HepG2 (cell line): ENCODE measurements around the gene BCORL1. TPM values are rescaled to one million over a fixed set of nuclear protein-coding genes. Genes with fewer than 3 reads are reported as not detected.

Experiments
- ATAC-seq: fragments of 200-7000 bp; cut with Tn5 transposase; 3 replicates; pipeline ENCODE4 v1.9.1; 2020; ENCODE audit warnings: mild to moderate bottlenecking, moderate library complexity
- BruUV-seq: library from RNA; stranded (reverse); fragments of 400-500 nt; replicated peaks from 2 replicates; lab custom pipeline; 2021; lab: Mats Ljungman, UMichigan
- CTCF ChIA-PET: fragments of 300-600 bp; formaldehyde crosslinking; extraction: SDS; loops from one replicate; lab custom pipeline; 2021; ENCODE audit warnings: low total read pairs, inconsistent platforms, low intra/inter-chr PET ratio; lab: Yijun Ruan, JAX
- POLR2A ChIA-PET: fragments of 350-600 bp; sonication (Branson Sonifier 250); formaldehyde crosslinking; loops from one replicate; lab custom pipeline; 2020; ENCODE audit warnings: antibody characterized with exemption, inconsistent platforms; lab: Yijun Ruan, JAX
- DNase-seq: peaks from one replicate; pipeline ENCODE4 v3.0.0-alpha.2; 2015; ENCODE audit warnings: low spot score
- FAIRE-seq: peaks from 3 replicates; lab custom pipeline; 2011; peaks lifted over from hg19 to GRCh38; lab: Jason Lieb, UNC
- H2AFZ ChIP-seq: one replicate; pipeline ENCODE4 v1.6.1; 2011; ENCODE audit warnings: low read length, inconsistent platforms
- H3K27ac ChIP-seq: fragments of 300-600 bp; 3 replicates; pipeline ENCODE4 v1.8.0; 2011; ENCODE audit warnings: mixed run types, mild to moderate bottlenecking, mixed read lengths, low read length, inconsistent platforms; ENCODE audit not compliant: insufficient read depth; ENCODE audit errors: extremely low read length
- H3K27me3 ChIP-seq, 2 experiments: fragments of 200-600 bp in 1 of 2; 2 replicates in 1 of 2; 3 replicates in 1 of 2; pipeline versions ENCODE4 v1.6.0 to v1.8.0; 2011; ENCODE audit warnings: low read length in 2 of 2, mild to moderate bottlenecking in 2 of 2, moderate library complexity in 2 of 2, inconsistent platforms in 1 of 2; ENCODE audit not compliant: insufficient read depth in 2 of 2, control insufficient read depth in 1 of 2
- H3K36me3 ChIP-seq, 2 experiments: fragments of 200-600 bp in 1 of 2; replicated peaks in 1 of 2; 2 replicates in 1 of 2; 3 replicates in 1 of 2; pipeline versions ENCODE4 v1.5.1 to v1.8.0; 2011; ENCODE audit warnings: low read length in 2 of 2, inconsistent platforms in 1 of 2; ENCODE audit not compliant: insufficient read depth in 2 of 2, control insufficient read depth in 1 of 2
- H3K4me1 ChIP-seq: 2 replicates; pipeline ENCODE4 v1.5.1; 2012; ENCODE audit warnings: low read length, inconsistent platforms; ENCODE audit not compliant: insufficient read depth
- H3K4me2 ChIP-seq: 2 replicates; pipeline ENCODE4 v1.6.0; 2011; ENCODE audit warnings: low read depth, low read length, inconsistent platforms
- H3K4me3 ChIP-seq, 3 experiments: fragments of 200-600 bp in 1 of 3; sonication (generic), shearing (Covaris generic) in 1 of 3; replicated peaks in 1 of 3; 2 replicates each; pipeline ENCODE4 v1.5.1; 2011 to 2016; ENCODE audit warnings: low read length in 3 of 3, inconsistent platforms in 2 of 3, low read depth in 2 of 3, mild to moderate bottlenecking in 2 of 3, control low read depth in 1 of 3, mixed read lengths in 1 of 3; ENCODE audit not compliant: insufficient read depth in 1 of 3
- H3K79me2 ChIP-seq: one replicate; pipeline ENCODE4 v1.6.1; 2011; ENCODE audit warnings: low read length, inconsistent platforms; ENCODE audit not compliant: insufficient read depth
- H3K9ac ChIP-seq: 2 replicates; pipeline ENCODE4 v1.6.0; 2011; ENCODE audit warnings: mild to moderate bottlenecking, low read depth, low read length, inconsistent platforms; ENCODE audit not compliant: insufficient read depth
- H3K9me3 ChIP-seq: 2 replicates; pipeline ENCODE4 v1.5.1; 2012; ENCODE audit warnings: mild to moderate bottlenecking, low read length
- H4K20me1 ChIP-seq: 2 replicates; pipeline ENCODE4 v1.6.0; 2011; ENCODE audit warnings: inconsistent platforms, mild to moderate bottlenecking, low read length, moderate library complexity; ENCODE audit not compliant: insufficient read depth
- BRD4 ChIP-seq: sonication (generic); formaldehyde crosslinking; IDR thresholded peaks from 2 replicates; pipeline ENCODE4 v1.4.0; 2020; ENCODE audit warnings: missing genetic modification reagents
- DNMT1 ChIP-seq: sonication (generic); formaldehyde crosslinking; IDR thresholded peaks from 2 replicates; pipeline ENCODE4 v1.5.1; 2020; ENCODE audit warnings: mild to moderate bottlenecking, missing genetic modification reagents
- EEA1 ChIP-seq: sonication (generic); formaldehyde crosslinking; IDR thresholded peaks from 2 replicates; pipeline ENCODE4 v1.5.1; 2020; ENCODE audit warnings: mild to moderate bottlenecking, missing genetic modification reagents, borderline replicate concordance
- ELF3 ChIP-seq: IDR thresholded peaks from 2 replicates; pipeline ENCODE4 v1.6.1; 2016; ENCODE audit warnings: missing genetic modification reagents, missing compliant biosample characterization
- HOXA5 ChIP-seq: sonication (generic); formaldehyde crosslinking; IDR thresholded peaks from 2 replicates; pipeline ENCODE4 v1.4.0; 2020; ENCODE audit warnings: missing genetic modification reagents
- PATZ1 ChIP-seq: sonication (generic); formaldehyde crosslinking; IDR thresholded peaks from 2 replicates; pipeline ENCODE4 v1.4.0; 2020; ENCODE audit warnings: missing genetic modification reagents
- RAD51 ChIP-seq: fragments of 450-650 bp; IDR thresholded peaks from 2 replicates; pipeline ENCODE4 v1.6.1; 2016; ENCODE audit warnings: borderline replicate concordance
- SOX6 ChIP-seq, 2 experiments: fragments of 450-650 bp in 1 of 2; sonication (generic) in 1 of 2; formaldehyde crosslinking in 1 of 2; IDR thresholded peaks; 2 replicates each; pipeline versions ENCODE4 v1.4.0 to v1.6.1; 2017 to 2020; ENCODE audit warnings: antibody characterized with exemption in 1 of 2, mild to moderate bottlenecking in 1 of 2, missing genetic modification reagents in 1 of 2
- SRSF9 ChIP-seq: fragments of 200-400 bp; formaldehyde crosslinking; IDR thresholded peaks from 2 replicates; pipeline ENCODE4 v1.6.1; 2018; ENCODE audit warnings: borderline replicate concordance, mild to moderate bottlenecking, low read depth, low read length; ENCODE audit not compliant: insufficient read depth, poor library complexity, severe bottlenecking
- ZBTB1 ChIP-seq: sonication (generic); formaldehyde crosslinking; IDR thresholded peaks from 2 replicates; pipeline ENCODE4 v1.4.0; 2020; ENCODE audit warnings: missing genetic modification reagents, borderline replicate concordance
- ZBTB43 ChIP-seq: sonication (generic); formaldehyde crosslinking; conservative IDR thresholded peaks from 2 replicates; pipeline ENCODE4 v1.4.0; 2020; ENCODE audit warnings: missing genetic modification reagents
- ZNF234 ChIP-seq: sonication (generic); formaldehyde crosslinking; conservative IDR thresholded peaks from 2 replicates; pipeline ENCODE4 v1.5.1; 2020; ENCODE audit warnings: mild to moderate bottlenecking, missing genetic modification reagents
- ZNF331 ChIP-seq: sonication (generic); formaldehyde crosslinking; IDR thresholded peaks from 2 replicates; pipeline ENCODE4 v1.4.0; 2020; ENCODE audit warnings: missing genetic modification reagents
- ZNF652 ChIP-seq: IDR thresholded peaks from 2 replicates; pipeline ENCODE4 v1.6.1; 2016; ENCODE audit warnings: low read depth, borderline replicate concordance
- ZNF678 ChIP-seq: sonication (generic); formaldehyde crosslinking; IDR thresholded peaks from 2 replicates; pipeline ENCODE4 v1.4.0; 2020; ENCODE audit warnings: mild to moderate bottlenecking, missing genetic modification reagents
- ZNF713 ChIP-seq: sonication (generic); formaldehyde crosslinking; IDR thresholded peaks from 2 replicates; pipeline ENCODE4 v1.4.0; 2020; ENCODE audit warnings: mild to moderate bottlenecking, missing genetic modification reagents
- WGBS: methylation state at CpG from one replicate; pipeline ENCODE4 v1.1.6; 2017; ENCODE audit warnings: low lambda C conversion rate; 5-methylcytosine and 5-hydroxymethylcytosine counted together
- in situ Hi-C: cut with HindIII; loops from 2 replicates; pipeline ENCODE4 v1.10.0; 2017; ENCODE audit warnings: low pct_unique_long_range_greater_than_20kb; ENCODE audit not compliant: extremely low pct_ligation_motif_present
- intact Hi-C: fragments of 100-400 bp; cut with micrococcal nuclease; formaldehyde crosslinking; loops from one replicate; pipeline ENCODE4 v1.10.0; 2022; ENCODE audit not compliant: unreplicated experiment
- polyA plus RNA-seq, 8 experiments: library from polyadenylated mRNA; depleted of rRNA in 3 of 8; stranded (reverse) in 7 of 8; unstranded in 1 of 8; fragments of >200 nt; fragmentation: Illumina TruSeq in 4 of 8; extraction: Trizol in 4 of 8; gene quantifications; 2 replicates each; pipeline versions ENCODE4 v1.2.1 to v1.2.3, GENCODE V29; 2011 to 2016; ENCODE audit warnings: low read depth in 4 of 8, missing spikeins in 1 of 8, mixed read lengths in 1 of 8; ENCODE audit not compliant: insufficient read depth in 1 of 8
- total RNA-seq, 5 experiments: library from RNA; depleted of rRNA; stranded (reverse); fragments of >200 nt; fragmentation: Illumina TruSeq; extraction: Trizol; gene quantifications; 2 replicates each; pipeline ENCODE4 v1.2.3, GENCODE V29; 2016; ENCODE audit warnings: low read depth in 1 of 5

The BCORL1 gene
- total and polyA plus RNA-seq, 2 of the 13 experiments (the other 11 are each of a cell fraction or from before 2014, with no cell fraction given): 0.67 to 1.4 TPM

- no peak for ATAC-seq
- Histone ChIP-seq H3K27ac (no peak overlapping the region), H3K79me2 (no peaks in the 10 kb centered on the region), H3K27me3 (no peaks in the 10 kb centered on the region), H3K4me3 (no peak overlapping the region), H4K20me1 (no peaks in the 10 kb centered on the region), H3K9ac (no peak overlapping the region), H3K4me2 (no peak overlapping the region), H3K36me3 (peaks cover 0 to 8% of the 10 kb centered on the region in 2 experiments; a peak in 3 of 5 replicates), H3K9me3 (no peaks in the 10 kb centered on the region), H3K4me1 (peaks cover 15% of the 10 kb centered on the region), H2AFZ (no peak overlapping the region)
- ChIA-PET CTCF (no interaction called here), POLR2A (no interaction called here)
- DNase-seq: no peak
- no TSS peak for BruUV-seq
- in situ Hi-C loops: no loop called here
- FAIRE-seq: no peak
- TF ChIP-seq DNMT1 (no peak), ELF3 (CRISPR knock-in tag) (no peak), ZBTB43 (CRISPR knock-in tag) (no peak), ZNF331 (CRISPR knock-in tag) (no peak), EEA1 (no peak), SOX6 (IDR thresholded peaks at IDR 0.05) (no peak), SOX6 (CRISPR knock-in tag; IDR thresholded peaks at IDR 0.05) (no peak), ZNF234 (CRISPR knock-in tag) (no peak), ZBTB1 (CRISPR knock-in tag) (no peak)
- WGBS: 92% methylated on average over 2 of the region's 10 CpGs
- intact Hi-C loops: no loop called here
Measured at GRCh38 chrX:130012683-130013082, 30.2 kb downstream of the BCORL1 start.

- no peak for FAIRE-seq
- no peak overlapping the region for H2AFZ ChIP-seq
- H3K4me3 ChIP-seq: no peak overlapping the region
- ChIA-PET POLR2A (no interaction called here), CTCF (no interaction called here)
- H3K4me1 ChIP-seq: peaks cover 14% of the 10 kb centered on the region
- no peaks in the 10 kb centered on the region for H3K9me3 ChIP-seq
- no peaks in the 10 kb centered on the region for H4K20me1 ChIP-seq
- in situ Hi-C loops (no loop called here), intact Hi-C loops (no loop called here)
- no peak overlapping the region for H3K27ac ChIP-seq
- no TSS peak for BruUV-seq
- H3K9ac ChIP-seq: no peak overlapping the region
- ATAC-seq: no peak
- H3K4me2 ChIP-seq: no peak overlapping the region
- H3K36me3 ChIP-seq: peaks cover 0 to 8% of the 10 kb centered on the region in 2 experiments; a peak in 3 of 5 replicates
- DNase-seq: no peak
- WGBS: 95% methylated on average over 14 of the region's 14 CpGs
- no peaks in the 10 kb centered on the region for H3K79me2 ChIP-seq
- H3K27me3 ChIP-seq: no peaks in the 10 kb centered on the region
- no peak for TF ChIP-seq ZNF652 (CRISPR knock-in tag)
- TF ChIP-seq SRSF9: no peak
- TF ChIP-seq PATZ1: no peak
- no peak for TF ChIP-seq HOXA5 (CRISPR knock-in tag)
- no peak for TF ChIP-seq ZNF678
- TF ChIP-seq ZNF713 (CRISPR knock-in tag): no peak
- TF ChIP-seq BRD4 (CRISPR knock-in tag): no peak
- TF ChIP-seq RAD51: no peak
Measured at GRCh38 chrX:130013661-130014060, 31.2 kb downstream of the BCORL1 start.
